Kidney (tissue), 14 donors: ENCODE data around the gene PFDN4. TPM values are rescaled to one million over a fixed set of nuclear protein-coding genes. Genes with fewer than 3 reads are reported as not detected.

Experiments used
- DNase-seq, 5 donors: peaks; one replicate each; pipeline ENCODE4 v3.0.0-alpha.2; 2013 to 2020
- FAIRE-seq: peaks from 2 replicates; lab custom pipeline; 2012; peaks lifted over from hg19 to GRCh38; lab: Jason Lieb, UNC
- H3K27ac ChIP-seq, 2 donors: one replicate each; pipeline ENCODE4 v1.7.0; 2013; ENCODE audit warnings: low read depth in 2 of 2, low read length in 2 of 2, inconsistent platforms in 1 of 2
- H3K27me3 ChIP-seq: one replicate; pipeline ENCODE4 v1.7.1; 2013; ENCODE audit warnings: low read length, inconsistent platforms; ENCODE audit not compliant: control insufficient read depth, insufficient read depth
- H3K36me3 ChIP-seq, 3 donors: one replicate each; pipeline versions ENCODE4 v1.7.0 to v1.7.1; 2013; ENCODE audit warnings: low read length in 3 of 3, control low read depth in 1 of 3, inconsistent platforms in 1 of 3; ENCODE audit not compliant: insufficient read depth in 3 of 3, control insufficient read depth in 2 of 3
- H3K4me1 ChIP-seq, 3 donors: one replicate each; pipeline versions ENCODE4 v1.7.0 to v1.7.1; 2013; ENCODE audit warnings: low read length in 3 of 3, inconsistent platforms in 1 of 3, low read depth in 1 of 3; ENCODE audit not compliant: control insufficient read depth in 2 of 3, insufficient read depth in 2 of 3
- H3K4me3 ChIP-seq, 3 donors: one replicate each; pipeline versions ENCODE4 v1.7.0 to v1.8.1; 2013; ENCODE audit warnings: low read length in 3 of 3, control low read depth in 1 of 3, inconsistent platforms in 1 of 3
- H3K9ac ChIP-seq, 3 donors: one replicate each; pipeline versions ENCODE4 v1.7.0 to v1.7.1; 2013; ENCODE audit warnings: low read length in 3 of 3, control low read depth in 1 of 3, inconsistent platforms in 1 of 3
- H3K9me3 ChIP-seq, 3 donors: one replicate each; pipeline versions ENCODE4 v1.7.0 to v1.7.1; 2013; ENCODE audit warnings: low read length in 3 of 3, control low read depth in 1 of 3, inconsistent platforms in 1 of 3; ENCODE audit not compliant: control insufficient read depth in 2 of 3, insufficient read depth in 1 of 3
- intact Hi-C: fragments of 100-400 bp; cut with DNase I; formaldehyde crosslinking; loops from one replicate; pipeline ENCODE4 v1.11.1; 2022
- polyA plus RNA-seq: library from polyadenylated mRNA; stranded (reverse); fragments of 350-450 nt; fragmentation: Illumina TruSeq; extraction: RNeasy Lipid Tissue Mini Kit (QIAGEN cat#74804); gene quantifications from one replicate; pipeline ENCODE4 v1.2.3, GENCODE V29; 2014; ENCODE audit warnings: low read depth, low replicate concordance; ENCODE audit not compliant: insufficient read depth
- total RNA-seq: library from RNA; stranded (reverse); fragmentation: NEBNext Ultra II Directional; extraction: Animal tissue kit (Norgen Biotek cat#: 25700); gene quantifications from one replicate; pipeline ENCODE4 v1.2.1, GENCODE V29; 2021
- TF ChIP-seq, protein P1 (sequence below): IDR thresholded peaks from 3 replicates; pipeline ENCODE4 v1.5.1; 2012; ENCODE audit warnings: mild to moderate bottlenecking, moderate library complexity, borderline replicate concordance; ENCODE audit not compliant: insufficient read depth; ENCODE audit errors: extremely low read depth
- donor health status: control.
- donor health status: control.
- donor health status: control.
- donor health status: control.
- donor health status: control.
- donor health status: DM: yes; HTN: yes; CAD: no.
- donor health status: Normal renal cell carcinoma (clear cell type).

The PFDN4 gene
- total and polyA plus RNA-seq, 2 donors from 2014 or later: 19.7 to 49.5 TPM

DNA sequence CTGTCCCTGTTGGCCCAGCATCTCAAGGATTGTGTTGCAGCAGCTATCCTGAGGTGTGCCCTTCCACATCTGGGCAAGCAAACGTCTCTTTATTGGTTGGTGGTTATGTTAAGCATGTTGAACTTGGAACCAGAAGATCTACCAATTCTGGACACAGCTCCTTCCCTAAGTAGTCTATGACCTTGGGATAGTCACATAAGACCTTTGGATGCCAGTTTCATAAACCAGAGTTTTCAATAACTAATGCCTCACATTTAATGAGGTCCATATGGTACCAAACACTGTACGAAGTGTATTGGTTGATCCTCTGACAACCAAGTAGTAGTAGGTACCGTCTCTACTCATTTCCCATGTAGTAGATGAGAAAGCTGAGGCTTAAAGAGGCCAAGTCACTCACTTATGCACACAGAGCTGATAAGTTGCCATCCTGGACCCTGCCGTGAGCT is 37.8 kb upstream of the PFDN4 start:
- DNase-seq: no peak
- TF ChIP-seq, protein P1, sequence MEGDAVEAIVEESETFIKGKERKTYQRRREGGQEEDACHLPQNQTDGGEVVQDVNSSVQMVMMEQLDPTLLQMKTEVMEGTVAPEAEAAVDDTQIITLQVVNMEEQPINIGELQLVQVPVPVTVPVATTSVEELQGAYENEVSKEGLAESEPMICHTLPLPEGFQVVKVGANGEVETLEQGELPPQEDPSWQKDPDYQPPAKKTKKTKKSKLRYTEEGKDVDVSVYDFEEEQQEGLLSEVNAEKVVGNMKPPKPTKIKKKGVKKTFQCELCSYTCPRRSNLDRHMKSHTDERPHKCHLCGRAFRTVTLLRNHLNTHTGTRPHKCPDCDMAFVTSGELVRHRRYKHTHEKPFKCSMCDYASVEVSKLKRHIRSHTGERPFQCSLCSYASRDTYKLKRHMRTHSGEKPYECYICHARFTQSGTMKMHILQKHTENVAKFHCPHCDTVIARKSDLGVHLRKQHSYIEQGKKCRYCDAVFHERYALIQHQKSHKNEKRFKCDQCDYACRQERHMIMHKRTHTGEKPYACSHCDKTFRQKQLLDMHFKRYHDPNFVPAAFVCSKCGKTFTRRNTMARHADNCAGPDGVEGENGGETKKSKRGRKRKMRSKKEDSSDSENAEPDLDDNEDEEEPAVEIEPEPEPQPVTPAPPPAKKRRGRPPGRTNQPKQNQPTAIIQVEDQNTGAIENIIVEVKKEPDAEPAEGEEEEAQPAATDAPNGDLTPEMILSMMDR: no peak
- Histone ChIP-seq H3K27ac (no peak overlapping the region), H3K9me3 (no peaks in the 10 kb centered on the region), H3K27me3 (peaks cover 33% of the 10 kb centered on the region), H3K4me1 (peaks cover 0 to 7% (median 0%) of the 10 kb centered on the region in 3 donors), H3K4me3 (no peak overlapping the region), H3K36me3 (no peaks in the 10 kb centered on the region), H3K9ac (no peak overlapping the region)
- intact Hi-C loops: no loop called here
- no peak for FAIRE-seq

DNA sequence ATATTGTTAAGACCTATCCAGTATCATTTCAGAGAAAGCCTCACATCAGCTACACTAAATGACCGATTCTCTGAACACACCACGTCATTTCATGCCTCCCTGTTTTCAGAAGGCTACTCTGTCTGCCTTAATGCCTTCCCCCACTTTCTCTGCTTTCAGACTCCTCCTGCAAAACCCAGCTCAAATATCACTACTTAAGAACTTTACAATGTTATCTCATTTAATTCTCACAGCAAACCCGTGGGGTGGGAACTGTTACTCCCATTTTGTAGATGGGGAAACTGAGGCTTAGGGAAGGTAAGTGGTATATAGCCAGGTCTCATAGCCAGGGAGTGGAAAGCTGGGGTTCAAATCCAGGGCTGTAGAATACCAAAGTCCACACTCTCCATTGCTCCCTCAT is 36.9 kb upstream of the PFDN4 start:
- Histone ChIP-seq H3K4me3 (peak overlapping the region in 1 of 3 donors; percentile 54), H3K4me1 (peaks cover 0 to 7% (median 0%) of the 10 kb centered on the region in 3 donors), H3K9me3 (no peaks in the 10 kb centered on the region), H3K36me3 (no peaks in the 10 kb centered on the region), H3K27ac (no peak overlapping the region), H3K9ac (no peak overlapping the region), H3K27me3 (peaks cover 39% of the 10 kb centered on the region)
- intact Hi-C loops: no loop called here
- FAIRE-seq: no peak
- DNase-seq: no peak
- TF ChIP-seq, protein P1: no peak

DNA sequence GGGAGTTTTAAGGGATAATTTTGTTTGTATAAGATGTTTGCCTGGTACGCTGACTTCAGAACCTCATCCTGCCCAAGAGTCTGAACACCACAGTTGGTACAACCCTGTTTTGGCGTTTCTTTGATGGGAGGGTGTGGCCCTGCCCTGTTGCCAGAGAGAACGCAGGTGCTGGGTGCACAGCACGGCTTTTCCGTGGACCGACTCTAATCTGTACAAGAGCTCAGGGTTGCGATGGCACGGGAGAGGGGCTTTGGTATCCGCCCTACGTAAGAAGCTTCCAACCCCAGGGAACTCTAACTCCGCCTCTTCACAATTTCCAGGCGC is 35.4 kb upstream of the PFDN4 start:
- intact Hi-C loops: no loop called here

More for the DNA sequence above, 35.4 kb upstream of the PFDN4 start:
- DNase-seq (no peak), FAIRE-seq (no peak)
- TF ChIP-seq, protein P1: no peak
- Histone ChIP-seq H3K27ac (no peak overlapping the region), H3K9ac (no peak overlapping the region), H3K27me3 (peaks cover 39% of the 10 kb centered on the region), H3K9me3 (no peaks in the 10 kb centered on the region), H3K4me3 (peak overlapping the region in 2 of 3 donors; percentile 35 to 54), H3K36me3 (no peaks in the 10 kb centered on the region), H3K4me1 (peaks cover 0 to 7% (median 0%) of the 10 kb centered on the region in 3 donors)
